HepG2 (cell line): Measurements from ENCODE around the gene KRT27. TPM values are rescaled to one million over a fixed set of nuclear protein-coding genes. Genes with fewer than 3 reads are reported as not detected.

Experiments
- ATAC-seq: fragments of 200-7000 bp; cut with Tn5 transposase; 3 replicates; pipeline ENCODE4 v1.9.1; 2020; ENCODE audit warnings: mild to moderate bottlenecking, moderate library complexity
- BruUV-seq: library from RNA; stranded (reverse); fragments of 400-500 nt; replicated peaks from 2 replicates; lab custom pipeline; 2021; lab: Mats Ljungman, UMichigan
- CTCF ChIA-PET: fragments of 300-600 bp; formaldehyde crosslinking; extraction: SDS; loops from one replicate; lab custom pipeline; 2021; ENCODE audit warnings: low total read pairs, inconsistent platforms, low intra/inter-chr PET ratio; lab: Yijun Ruan, JAX
- POLR2A ChIA-PET: fragments of 350-600 bp; sonication (Branson Sonifier 250); formaldehyde crosslinking; loops from one replicate; lab custom pipeline; 2020; ENCODE audit warnings: antibody characterized with exemption, inconsistent platforms; lab: Yijun Ruan, JAX
- DNase-seq: peaks from one replicate; pipeline ENCODE4 v3.0.0-alpha.2; 2015; ENCODE audit warnings: low spot score
- FAIRE-seq: peaks from 3 replicates; lab custom pipeline; 2011; peaks lifted over from hg19 to GRCh38; lab: Jason Lieb, UNC
- H2AFZ ChIP-seq: one replicate; pipeline ENCODE4 v1.6.1; 2011; ENCODE audit warnings: low read length, inconsistent platforms
- H3K27ac ChIP-seq: fragments of 300-600 bp; 3 replicates; pipeline ENCODE4 v1.8.0; 2011; ENCODE audit warnings: mixed run types, mild to moderate bottlenecking, mixed read lengths, low read length, inconsistent platforms; ENCODE audit not compliant: insufficient read depth; ENCODE audit errors: extremely low read length
- H3K27me3 ChIP-seq, 2 experiments: fragments of 200-600 bp in 1 of 2; 2 replicates in 1 of 2; 3 replicates in 1 of 2; pipeline versions ENCODE4 v1.6.0 to v1.8.0; 2011; ENCODE audit warnings: low read length in 2 of 2, mild to moderate bottlenecking in 2 of 2, moderate library complexity in 2 of 2, inconsistent platforms in 1 of 2; ENCODE audit not compliant: insufficient read depth in 2 of 2, control insufficient read depth in 1 of 2
- H3K36me3 ChIP-seq, 2 experiments: fragments of 200-600 bp in 1 of 2; replicated peaks in 1 of 2; 2 replicates in 1 of 2; 3 replicates in 1 of 2; pipeline versions ENCODE4 v1.5.1 to v1.8.0; 2011; ENCODE audit warnings: low read length in 2 of 2, inconsistent platforms in 1 of 2; ENCODE audit not compliant: insufficient read depth in 2 of 2, control insufficient read depth in 1 of 2
- H3K4me1 ChIP-seq: 2 replicates; pipeline ENCODE4 v1.5.1; 2012; ENCODE audit warnings: low read length, inconsistent platforms; ENCODE audit not compliant: insufficient read depth
- H3K4me2 ChIP-seq: 2 replicates; pipeline ENCODE4 v1.6.0; 2011; ENCODE audit warnings: low read depth, low read length, inconsistent platforms
- H3K4me3 ChIP-seq, 3 experiments: fragments of 200-600 bp in 1 of 3; sonication (generic), shearing (Covaris generic) in 1 of 3; replicated peaks in 1 of 3; 2 replicates each; pipeline ENCODE4 v1.5.1; 2011 to 2016; ENCODE audit warnings: low read length in 3 of 3, inconsistent platforms in 2 of 3, low read depth in 2 of 3, mild to moderate bottlenecking in 2 of 3, control low read depth in 1 of 3, mixed read lengths in 1 of 3; ENCODE audit not compliant: insufficient read depth in 1 of 3
- H3K79me2 ChIP-seq: one replicate; pipeline ENCODE4 v1.6.1; 2011; ENCODE audit warnings: low read length, inconsistent platforms; ENCODE audit not compliant: insufficient read depth
- H3K9ac ChIP-seq: 2 replicates; pipeline ENCODE4 v1.6.0; 2011; ENCODE audit warnings: mild to moderate bottlenecking, low read depth, low read length, inconsistent platforms; ENCODE audit not compliant: insufficient read depth
- H3K9me3 ChIP-seq: 2 replicates; pipeline ENCODE4 v1.5.1; 2012; ENCODE audit warnings: mild to moderate bottlenecking, low read length
- H4K20me1 ChIP-seq: 2 replicates; pipeline ENCODE4 v1.6.0; 2011; ENCODE audit warnings: inconsistent platforms, mild to moderate bottlenecking, low read length, moderate library complexity; ENCODE audit not compliant: insufficient read depth
- ATF4 ChIP-seq, 2 experiments: fragments of 450-650 bp in 1 of 2; sonication (generic) in 1 of 2; formaldehyde crosslinking; IDR thresholded peaks; 2 replicates each; pipeline versions ENCODE4 v1.5.0 to v1.8.0; 2020 to 2022; ENCODE audit warnings: mild to moderate bottlenecking in 1 of 2, missing genetic modification reagents in 1 of 2
- CERS6 ChIP-seq: sonication (generic); formaldehyde crosslinking; IDR thresholded peaks from 2 replicates; pipeline ENCODE4 v1.5.0; 2020; ENCODE audit warnings: missing genetic modification reagents
- KLF13 ChIP-seq: sonication (generic); formaldehyde crosslinking; IDR thresholded peaks from 2 replicates; pipeline ENCODE4 v1.4.0; 2020; ENCODE audit warnings: mild to moderate bottlenecking, missing genetic modification reagents
- MTA3 ChIP-seq: sonication (generic); formaldehyde crosslinking; IDR thresholded peaks from 2 replicates; pipeline ENCODE4 v1.4.0; 2020; ENCODE audit warnings: missing genetic modification reagents
- NAIF1 ChIP-seq: sonication (generic); formaldehyde crosslinking; IDR thresholded peaks from 2 replicates; pipeline ENCODE4 v1.5.0; 2020; ENCODE audit warnings: mild to moderate bottlenecking, missing genetic modification reagents, borderline replicate concordance
- PCBP1 ChIP-seq: fragments of 200-400 bp; formaldehyde crosslinking; IDR thresholded peaks from 2 replicates; pipeline ENCODE4 v1.6.1; 2017; ENCODE audit warnings: mild to moderate bottlenecking, low read depth, low read length, borderline replicate concordance
- PHF20 ChIP-seq: sonication (generic); formaldehyde crosslinking; IDR thresholded peaks from 2 replicates; pipeline ENCODE4 v1.5.0; 2020; ENCODE audit warnings: mild to moderate bottlenecking, missing genetic modification reagents
- RCOR2 ChIP-seq: IDR thresholded peaks from 2 replicates; pipeline ENCODE4 v1.6.1; 2016; ENCODE audit warnings: missing biosample characterization, missing genetic modification reagents
- ZFAT ChIP-seq: sonication (generic); formaldehyde crosslinking; conservative IDR thresholded peaks from 2 replicates; pipeline ENCODE4 v1.8.1; 2023; ENCODE audit warnings: missing genetic modification reagents, inconsistent platforms
- ZNF235 ChIP-seq: sonication (generic); formaldehyde crosslinking; IDR thresholded peaks from 2 replicates; pipeline ENCODE4 v1.8.1; 2023; ENCODE audit warnings: mild to moderate bottlenecking, missing genetic modification reagents, borderline replicate concordance
- ZNF33B ChIP-seq: sonication (generic); formaldehyde crosslinking; IDR thresholded peaks from 2 replicates; pipeline ENCODE4 v1.5.1; 2020; ENCODE audit warnings: mild to moderate bottlenecking, missing genetic modification reagents
- WGBS: methylation state at CpG from one replicate; pipeline ENCODE4 v1.1.6; 2017; ENCODE audit warnings: low lambda C conversion rate; 5-methylcytosine and 5-hydroxymethylcytosine counted together
- in situ Hi-C: cut with HindIII; loops from 2 replicates; pipeline ENCODE4 v1.10.0; 2017; ENCODE audit warnings: low pct_unique_long_range_greater_than_20kb; ENCODE audit not compliant: extremely low pct_ligation_motif_present
- intact Hi-C: fragments of 100-400 bp; cut with micrococcal nuclease; formaldehyde crosslinking; loops from one replicate; pipeline ENCODE4 v1.10.0; 2022; ENCODE audit not compliant: unreplicated experiment
- polyA plus RNA-seq, 8 experiments: library from polyadenylated mRNA; depleted of rRNA in 3 of 8; stranded (reverse) in 7 of 8; unstranded in 1 of 8; fragments of >200 nt; fragmentation: Illumina TruSeq in 4 of 8; extraction: Trizol in 4 of 8; gene quantifications; 2 replicates each; pipeline versions ENCODE4 v1.2.1 to v1.2.3, GENCODE V29; 2011 to 2016; ENCODE audit warnings: low read depth in 4 of 8, missing spikeins in 1 of 8, mixed read lengths in 1 of 8; ENCODE audit not compliant: insufficient read depth in 1 of 8
- total RNA-seq, 5 experiments: library from RNA; depleted of rRNA; stranded (reverse); fragments of >200 nt; fragmentation: Illumina TruSeq; extraction: Trizol; gene quantifications; 2 replicates each; pipeline ENCODE4 v1.2.3, GENCODE V29; 2016; ENCODE audit warnings: low read depth in 1 of 5

Gene KRT27
- total and polyA plus RNA-seq, 2 of the 13 experiments (the other 11 are each of a cell fraction or from before 2014, with no cell fraction given): not detected

DNA sequence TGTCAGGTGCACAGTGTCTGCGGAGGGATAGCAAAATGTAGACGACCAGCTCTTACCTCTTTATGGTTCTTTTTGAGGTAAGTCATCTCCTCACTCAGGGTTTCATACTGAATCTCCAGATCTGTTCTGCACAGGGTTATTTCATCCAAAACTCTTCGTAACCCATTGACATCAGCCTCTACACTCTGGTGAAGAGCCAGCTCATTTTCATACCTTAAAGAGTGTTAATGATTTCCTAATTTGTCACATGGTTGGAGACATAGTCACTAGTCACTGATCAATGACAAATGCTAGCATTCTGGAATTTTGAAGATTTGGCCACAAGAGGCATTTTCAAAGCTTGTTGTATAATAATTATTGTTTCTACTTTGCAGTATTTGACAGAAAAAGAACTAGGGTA is 28.5 kb downstream of the KRT27 start:
- Histone ChIP-seq H3K4me3 (no peak overlapping the region), H3K4me2 (no peak overlapping the region), H3K36me3 (no peaks in the 10 kb centered on the region), H2AFZ (no peak overlapping the region), H3K9ac (no peak overlapping the region), H3K27me3 (peaks cover 0 to 6% of the 10 kb centered on the region in 2 experiments; a peak in 2 of 5 replicates), H3K79me2 (no peaks in the 10 kb centered on the region), H4K20me1 (no peaks in the 10 kb centered on the region), H3K9me3 (no peaks in the 10 kb centered on the region), H3K4me1 (no peaks in the 10 kb centered on the region), H3K27ac (no peak overlapping the region)
- CTCF ChIA-PET: no interaction called here
- in situ Hi-C loops: no loop called here
- TF ChIP-seq KLF13 (CRISPR knock-in tag) (no peak), PCBP1 (no peak), ZNF235 (no peak), PHF20 (no peak), ZNF33B (CRISPR knock-in tag) (no peak), MTA3 (no peak), RCOR2 (no peak), NAIF1 (CRISPR knock-in tag) (no peak), ATF4 (CRISPR knock-in tag; IDR thresholded peaks at IDR 0.05) (no peak), ZFAT (no peak), CERS6 (CRISPR knock-in tag) (no peak)
- FAIRE-seq (no peak), DNase-seq (no peak), ATAC-seq (no peak)
- intact Hi-C loops: no loop called here
- BruUV-seq: no TSS peak
- POLR2A ChIA-PET: no interaction called here
- 60% methylated on average over 3 of the region's 3 CpGs for WGBS
